Mucosa of rectum (tissue), 2 donors: Measurements from ENCODE around the gene TAS2R8.

Source experiments
- H3K27ac ChIP-seq, 2 donors: one replicate each; pipeline ENCODE4 v1.7.0; 2013; ENCODE audit warnings: inconsistent platforms in 2 of 2, low read depth in 2 of 2, low read length in 2 of 2
- H3K27me3 ChIP-seq, 2 donors: one replicate each; pipeline ENCODE4 v1.7.0; 2013; ENCODE audit warnings: low read length in 2 of 2; ENCODE audit not compliant: control insufficient read depth in 2 of 2, insufficient read depth in 2 of 2
- H3K36me3 ChIP-seq, 2 donors: one replicate each; pipeline ENCODE4 v1.7.0; 2013; ENCODE audit warnings: low read length in 2 of 2; ENCODE audit not compliant: control insufficient read depth in 2 of 2, insufficient read depth in 2 of 2
- H3K4me1 ChIP-seq, 2 donors: one replicate each; pipeline ENCODE4 v1.7.0; 2013; ENCODE audit warnings: low read length in 2 of 2, mild to moderate bottlenecking in 1 of 2; ENCODE audit not compliant: control insufficient read depth in 2 of 2, insufficient read depth in 2 of 2
- H3K4me3 ChIP-seq, 2 donors: one replicate each; pipeline ENCODE4 v1.7.0; 2013; ENCODE audit warnings: low read length in 2 of 2
- H3K9ac ChIP-seq, 2 donors: one replicate each; pipeline ENCODE4 v1.7.0; 2013; ENCODE audit warnings: low read length in 2 of 2, low read depth in 1 of 2, mild to moderate bottlenecking in 1 of 2
- H3K9me3 ChIP-seq, 2 donors: one replicate each; pipeline ENCODE4 v1.7.0; 2013; ENCODE audit warnings: low read length in 2 of 2; ENCODE audit not compliant: control insufficient read depth in 2 of 2
- donor health status: healthy.
- donor health status: Normal muscosa, but diverticular disease.

Gene TAS2R8

DNA sequence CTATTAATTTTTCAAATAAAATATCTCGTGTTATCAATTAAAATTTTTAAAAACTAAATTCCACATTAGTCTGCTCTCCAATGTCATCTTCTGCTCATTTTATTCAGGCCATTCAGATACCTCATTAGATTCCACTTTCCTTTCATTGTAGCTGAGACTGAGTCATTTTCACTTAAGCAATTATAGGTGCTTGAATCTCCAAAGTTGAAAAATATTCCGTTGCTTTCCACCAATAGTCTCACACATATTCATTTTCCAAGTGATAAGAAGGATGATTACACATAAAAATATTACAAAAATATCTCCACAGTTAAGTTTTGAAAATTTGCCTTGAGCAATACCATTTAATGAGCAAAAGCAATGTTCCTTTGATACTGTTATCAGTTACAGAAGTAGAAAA, 47.4 kb downstream of the TAS2R8 start:
- Histone ChIP-seq H3K4me1 (no peaks in the 10 kb centered on the region), H3K27me3 (no peaks in the 10 kb centered on the region), H3K27ac (no peak overlapping the region), H3K4me3 (no peak overlapping the region), H3K9ac (no peak overlapping the region), H3K9me3 (peaks cover 0 to 2% of the 10 kb centered on the region in 2 donors), H3K36me3 (no peaks in the 10 kb centered on the region)

DNA sequence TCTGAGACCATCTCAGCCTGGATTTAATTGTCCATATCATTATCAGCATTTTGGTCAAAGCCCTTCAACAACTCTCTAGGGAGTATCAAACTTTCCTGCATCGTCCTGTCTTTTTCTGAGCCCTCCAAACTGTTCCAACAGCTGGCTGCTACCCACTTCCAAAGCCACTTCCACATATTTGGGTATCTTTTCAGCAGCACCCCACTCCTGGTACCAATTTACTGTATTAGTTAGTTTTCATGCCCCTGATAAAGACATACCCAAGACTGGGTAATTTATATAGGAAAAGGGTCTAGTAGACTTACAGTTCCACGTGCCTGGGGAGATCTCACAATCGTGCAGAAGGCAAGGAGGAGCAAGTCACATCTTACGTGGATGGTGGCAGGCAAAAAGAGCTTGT, 50.9 kb downstream of the TAS2R8 start:
- Histone ChIP-seq H3K9me3 (peaks cover 0 to 2% of the 10 kb centered on the region in 2 donors), H3K36me3 (no peaks in the 10 kb centered on the region), H3K27ac (no peak overlapping the region), H3K4me3 (no peak overlapping the region), H3K4me1 (no peaks in the 10 kb centered on the region), H3K9ac (no peak overlapping the region), H3K27me3 (no peaks in the 10 kb centered on the region)
